Measurements from ENCODE around the gene ZNF581. TPM values are rescaled to one million over a fixed set of nuclear protein-coding genes. Genes with fewer than 3 reads are reported as not detected.
A peak's percentile ranks its signal among the peaks of the same experiment; 100 is the strongest.

The ZNF581 gene
- total and polyA plus RNA-seq, 9 donors: 11.2 to 40.2 (median 34.0) TPM

DNA sequence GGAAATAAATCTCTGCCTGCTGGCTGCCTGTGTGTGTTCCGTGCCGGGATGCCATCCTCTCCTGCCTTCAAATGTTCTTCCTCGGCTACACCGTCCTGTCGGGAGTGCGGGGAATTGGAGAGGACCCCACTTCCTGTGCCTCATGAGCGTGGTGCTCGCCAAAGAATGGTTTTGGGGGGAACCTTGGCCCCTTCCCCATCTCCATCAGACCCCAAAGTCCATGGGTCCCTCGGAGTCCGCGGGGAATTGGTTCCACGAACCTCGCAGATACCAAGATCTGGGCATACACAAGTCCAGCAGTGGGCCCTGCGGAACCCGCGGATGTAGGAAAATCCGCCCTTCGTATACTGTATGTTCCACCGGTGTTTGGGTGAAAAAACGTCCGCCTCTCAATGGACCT lies 40.3 kb upstream of the ZNF581 start:
- Histone ChIP-seq H3K4me1 (ENCODE audit: insufficient read depth) (peaks cover 6% of the 10 kb centered on the region), H3K9me3 (no peaks in the 10 kb centered on the region), H3K27ac (no peak overlapping the region), H3K4me3 (no peak overlapping the region), H3K27me3 (no peaks in the 10 kb centered on the region), H3K36me3 (no peaks in the 10 kb centered on the region)
- DNase-seq: peak in 3 of 5 donors; percentile 50 to 56 (median 55)
- intact Hi-C loops (cut with DNase I): no loop called here
- TF ChIP-seq, protein P1, sequence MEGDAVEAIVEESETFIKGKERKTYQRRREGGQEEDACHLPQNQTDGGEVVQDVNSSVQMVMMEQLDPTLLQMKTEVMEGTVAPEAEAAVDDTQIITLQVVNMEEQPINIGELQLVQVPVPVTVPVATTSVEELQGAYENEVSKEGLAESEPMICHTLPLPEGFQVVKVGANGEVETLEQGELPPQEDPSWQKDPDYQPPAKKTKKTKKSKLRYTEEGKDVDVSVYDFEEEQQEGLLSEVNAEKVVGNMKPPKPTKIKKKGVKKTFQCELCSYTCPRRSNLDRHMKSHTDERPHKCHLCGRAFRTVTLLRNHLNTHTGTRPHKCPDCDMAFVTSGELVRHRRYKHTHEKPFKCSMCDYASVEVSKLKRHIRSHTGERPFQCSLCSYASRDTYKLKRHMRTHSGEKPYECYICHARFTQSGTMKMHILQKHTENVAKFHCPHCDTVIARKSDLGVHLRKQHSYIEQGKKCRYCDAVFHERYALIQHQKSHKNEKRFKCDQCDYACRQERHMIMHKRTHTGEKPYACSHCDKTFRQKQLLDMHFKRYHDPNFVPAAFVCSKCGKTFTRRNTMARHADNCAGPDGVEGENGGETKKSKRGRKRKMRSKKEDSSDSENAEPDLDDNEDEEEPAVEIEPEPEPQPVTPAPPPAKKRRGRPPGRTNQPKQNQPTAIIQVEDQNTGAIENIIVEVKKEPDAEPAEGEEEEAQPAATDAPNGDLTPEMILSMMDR (IDR thresholded peaks at IDR 0.05): no peak
- TF ChIP-seq POLR2A (IDR thresholded peaks at IDR 0.05) (no peak), EP300 (IDR thresholded peaks at IDR 0.05) (no peak)
- WGBS, 3 donors: 88 to 93% (median 92%) methylated on average over 21 of the region's 21 CpGs

DNA sequence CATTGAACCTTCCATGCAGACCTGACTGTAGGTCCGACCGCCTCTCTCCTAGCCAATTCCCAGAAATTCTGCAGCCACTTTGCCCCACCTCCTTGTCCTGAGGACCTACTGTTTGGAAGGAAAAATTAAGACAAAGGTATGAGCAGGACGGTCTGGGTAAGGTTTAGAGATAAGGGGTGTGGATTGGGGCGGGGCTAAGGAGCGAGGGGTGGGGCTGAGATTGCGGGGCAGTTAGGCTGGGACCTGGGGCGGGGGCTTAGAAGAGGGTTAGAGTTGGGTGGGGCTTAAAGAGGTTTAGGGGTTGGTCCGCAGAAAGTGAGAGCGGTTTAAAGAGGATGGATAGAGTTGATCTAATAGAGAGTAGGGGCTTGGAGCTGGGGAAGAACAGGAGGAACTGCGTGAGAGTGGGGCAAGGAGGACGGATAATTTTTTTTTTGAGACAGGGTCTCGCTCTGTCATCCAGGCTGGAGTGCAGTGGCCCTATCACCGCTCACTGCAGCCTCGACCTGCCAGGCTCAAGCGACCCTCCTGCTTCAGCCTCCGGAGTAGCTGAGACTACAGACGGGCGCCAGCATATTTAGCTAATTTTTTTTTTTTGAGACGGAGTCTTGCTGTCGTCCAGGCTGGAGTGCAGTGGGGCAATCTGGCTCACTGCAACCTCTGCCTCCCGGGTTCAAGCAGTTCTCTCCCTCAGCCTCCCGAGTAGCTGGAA lies 39.7 kb upstream of the ZNF581 start:
- DNase-seq: peak in 1 of 5 donors; percentile 38
- Histone ChIP-seq H3K9me3 (no peaks in the 10 kb centered on the region), H3K27me3 (no peaks in the 10 kb centered on the region), H3K4me3 (no peak overlapping the region), H3K36me3 (no peaks in the 10 kb centered on the region), H3K4me1 (ENCODE audit: insufficient read depth) (peaks cover 6% of the 10 kb centered on the region), H3K27ac (peak overlapping the region in 1 of 2 donors; percentile 91)
- intact Hi-C loops (cut with DNase I): no loop called here
- TF ChIP-seq, protein P1 (IDR thresholded peaks at IDR 0.05): no peak
- TF ChIP-seq EP300 (IDR thresholded peaks at IDR 0.05) (no peak), POLR2A (IDR thresholded peaks at IDR 0.05) (no peak)
- 69 to 83% (median 70%) methylated on average over 22 of the region's 22 CpGs for WGBS, 3 donors

GRCh38 chr19:55605207-55605636 lies 38.2 kb upstream of the ZNF581 start:
- H3K27me3 ChIP-seq: no peaks in the 10 kb centered on the region
- intact Hi-C loops (cut with DNase I): loop anchor here in 3 of 4 donors (5.0 kb wide), 1 partner anchor 88 kb away; no protein-coding TSS in a partner anchor
- WGBS, 3 donors: 0 to 1% (median 1%) methylated on average over 29 to 43 of the region's 43 CpGs

GRCh38 chr19:55605637-55606470 lies 37.6 kb upstream of the ZNF581 start, which contains the start of gene ZNF865:
Gene ZNF865 (plus strand): TSS chr19:55605647. CDS start chr19:55613619, 7,972 bp downstream.
- peak; percentile 67 to 85 (median 81) for DNase-seq

More at GRCh38 chr19:55605207-55605636, 38.2 kb upstream of the ZNF581 start:
- Histone ChIP-seq H3K36me3 (no peaks in the 10 kb centered on the region), H3K9me3 (no peaks in the 10 kb centered on the region), H3K27ac (peak overlapping the region; percentile 89 to 91), H3K4me1 (ENCODE audit: insufficient read depth) (peaks cover 6% of the 10 kb centered on the region), H3K4me3 (peak overlapping the region; percentile 73)
- peak; percentile 98 to 99 (median 99) for DNase-seq
- no peak for TF ChIP-seq EP300 (IDR thresholded peaks at IDR 0.05)
- TF ChIP-seq, protein P1 (IDR thresholded peaks at IDR 0.05): no peak
- no peak for TF ChIP-seq POLR2A (IDR thresholded peaks at IDR 0.05)

More at GRCh38 chr19:55605637-55606470, 37.6 kb upstream of the ZNF581 start, which contains the start of gene ZNF865:
- intact Hi-C loops (cut with DNase I): loop anchor here (2.0 to 5.0 kb wide), 2 partner anchors 89 kb away; no protein-coding TSS in a partner anchor
- no peaks in the 10 kb centered on the region for H3K9me3 ChIP-seq
- 0 to 1% (median 1%) methylated on average over 20 to 44 of the region's 44 CpGs for WGBS, 3 donors
- H3K27me3 ChIP-seq: no peaks in the 10 kb centered on the region
- H3K36me3 ChIP-seq: no peaks in the 10 kb centered on the region
- TF ChIP-seq POLR2A (IDR thresholded peaks at IDR 0.05): no peak
- TF ChIP-seq, protein P1 (IDR thresholded peaks at IDR 0.05): peak in 2 of 3 donors; percentile 60 to 61
- H3K4me3 ChIP-seq: peak within 1 kb of the TSS; percentile 73
- peak within 1 kb of the TSS; percentile 89 to 91 for H3K27ac ChIP-seq
- peaks cover 6% of the 10 kb centered on the region for H3K4me1 ChIP-seq (ENCODE audit: insufficient read depth)

All from ovary (tissue), 9 donors.